Left lobe of liver (tissue), 2 donors: ENCODE measurements around the gene NFATC4. TPM values are rescaled to one million over a fixed set of nuclear protein-coding genes. Genes with fewer than 3 reads are reported as not detected.
"Not testable (repeated sequence)": the region's sequence is repeated elsewhere in the genome, so short reads cannot be mapped to it uniquely, and the experiment has no call there.

Experiments used
- ATAC-seq: fragments of 200-7000 bp; cut with Tn5 transposase; one replicate; pipeline ENCODE4 v1.9.1; 2020; ENCODE audit warnings: mild to moderate bottlenecking, moderate library complexity
- DNase-seq: peaks from one replicate; pipeline ENCODE4 v3.0.0-alpha.2; 2020; ENCODE audit warnings: low spot score
- total RNA-seq: library from RNA; stranded (reverse); gene quantifications from one replicate; pipeline ENCODE4 v1.2.1, GENCODE V29; 2021
- donor health status: DM: no; HTN: no; CAD: no; lungs with moderate emphysema.
- donor health status: DM: no; HTN: yes; CAD: no.

Gene NFATC4
- total RNA-seq, 1 donor from 2014 or later = 1.4 TPM

DNA sequence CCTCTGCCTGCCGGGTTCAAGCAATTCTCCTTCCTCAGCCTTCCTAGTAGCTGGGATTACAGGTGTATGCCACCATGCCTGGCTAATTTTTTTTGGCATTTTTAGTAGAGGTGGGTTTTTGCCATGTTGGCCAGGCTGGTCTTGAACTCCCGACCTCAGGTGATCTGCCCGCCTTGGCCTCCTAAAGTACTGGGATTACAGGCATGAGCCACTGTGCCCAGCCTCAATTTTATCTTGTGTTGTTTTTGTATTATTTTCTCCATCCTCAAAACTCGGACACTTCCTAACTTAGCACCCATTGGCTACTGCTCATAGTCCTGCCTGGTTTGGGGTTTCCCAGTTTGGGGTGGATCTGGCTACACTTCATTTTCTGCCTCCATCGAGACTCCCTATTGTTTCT lies 19.6 kb downstream of the NFATC4 start:
- not testable (repeated sequence) for ATAC-seq, DNase-seq

DNA sequence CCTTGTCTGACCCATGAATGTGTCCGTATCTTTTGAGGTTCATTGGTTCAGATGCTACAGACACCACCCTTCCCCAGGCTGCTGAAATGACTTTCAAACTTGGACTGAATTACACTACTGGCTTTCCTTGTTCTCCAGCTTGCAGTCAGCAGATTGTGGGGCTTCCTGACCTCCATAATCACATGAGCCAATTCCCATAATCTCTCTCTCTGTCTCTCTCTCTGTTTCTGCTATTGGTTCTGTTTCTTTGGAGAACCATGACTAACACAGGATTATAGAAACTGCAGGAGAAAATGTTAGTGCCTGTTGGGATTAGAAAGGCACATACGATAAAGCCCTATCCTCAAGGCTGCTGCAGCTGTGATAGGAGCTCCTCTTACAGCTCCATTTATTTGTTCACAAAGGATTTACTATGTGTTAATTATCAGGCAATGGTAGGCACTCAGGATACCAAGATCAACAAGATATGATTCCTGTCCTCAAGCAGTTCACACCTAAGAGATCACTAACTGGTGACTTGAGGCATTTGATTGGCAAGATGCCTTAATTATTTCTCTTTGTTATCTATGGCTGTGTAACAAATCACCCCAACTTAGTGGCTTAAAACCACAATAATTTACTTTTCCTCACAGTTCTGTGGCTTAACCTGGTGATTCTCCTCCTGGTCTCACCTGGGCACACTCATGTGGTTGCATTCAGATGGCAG lies 20.6 kb downstream of the NFATC4 start:
- ATAC-seq = no peak
- no peak for DNase-seq

DNA sequence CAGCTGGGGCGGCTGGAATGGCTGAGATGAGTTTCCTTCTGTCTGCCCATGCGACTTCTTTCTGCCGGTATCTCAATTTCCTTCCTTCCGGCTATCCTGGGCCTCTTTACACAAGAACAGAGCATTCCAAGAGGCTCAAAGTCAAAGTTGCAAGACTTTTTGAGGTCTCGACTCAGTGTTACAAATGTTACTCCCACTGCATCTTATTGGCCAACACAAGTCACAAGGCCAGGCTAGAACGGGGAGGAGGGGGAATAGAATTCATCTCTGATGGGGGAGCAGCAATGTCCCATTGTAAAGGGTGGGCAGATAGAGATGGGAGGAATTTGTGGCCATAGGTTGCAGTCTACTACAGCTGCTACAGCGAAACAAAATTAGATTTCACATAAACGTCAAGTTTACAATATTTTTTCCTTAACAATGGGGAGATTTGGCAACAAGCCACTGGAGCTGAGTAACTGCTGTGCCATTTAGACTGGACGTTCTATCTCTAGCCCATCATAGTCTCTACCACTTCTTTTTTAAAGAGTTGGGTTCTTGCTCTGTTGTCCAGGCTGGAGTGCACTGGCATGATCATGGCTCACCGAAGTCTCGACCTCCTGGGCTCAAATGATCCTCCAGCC lies 21.4 kb downstream of the NFATC4 start:
- DNase-seq (no peak), ATAC-seq (peak; percentile 7)

DNA sequence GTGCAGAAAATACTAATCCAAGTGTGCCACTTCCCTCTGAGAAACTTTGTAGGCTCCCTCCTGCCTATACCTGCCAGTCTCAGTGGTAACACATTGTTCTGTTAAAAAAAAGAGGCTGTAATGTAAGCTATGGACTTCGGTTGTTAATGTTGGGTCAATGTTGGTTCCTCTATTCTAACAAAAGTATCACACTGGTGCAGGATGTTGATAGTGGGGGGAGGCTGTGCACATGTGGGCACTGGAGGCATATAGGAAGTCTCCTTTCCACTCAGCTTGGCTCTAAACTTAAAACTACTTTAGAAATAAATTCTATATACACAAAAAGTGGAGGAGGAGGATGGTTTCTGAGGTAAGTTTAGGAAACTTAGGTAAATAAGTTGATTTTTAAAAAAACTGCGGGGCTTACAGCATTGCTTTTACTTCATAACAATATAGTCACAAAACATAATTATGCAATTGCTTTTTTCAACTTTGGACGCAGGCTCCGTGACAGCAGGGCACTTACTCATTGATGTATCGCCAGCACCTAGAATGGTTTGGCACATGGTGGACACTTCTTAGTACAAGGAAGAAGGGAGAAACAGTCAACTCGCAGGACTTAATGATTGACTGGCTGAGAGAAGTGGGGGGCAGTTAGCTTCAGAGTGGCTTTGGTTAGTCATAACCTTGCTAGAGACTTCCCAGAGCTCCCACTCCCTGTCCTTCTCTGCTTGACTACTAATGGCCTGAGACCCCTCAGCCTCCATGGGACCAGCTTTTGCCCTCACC lies 22.9 kb downstream of the NFATC4 start:
- ATAC-seq (no peak), DNase-seq (no peak)

DNA sequence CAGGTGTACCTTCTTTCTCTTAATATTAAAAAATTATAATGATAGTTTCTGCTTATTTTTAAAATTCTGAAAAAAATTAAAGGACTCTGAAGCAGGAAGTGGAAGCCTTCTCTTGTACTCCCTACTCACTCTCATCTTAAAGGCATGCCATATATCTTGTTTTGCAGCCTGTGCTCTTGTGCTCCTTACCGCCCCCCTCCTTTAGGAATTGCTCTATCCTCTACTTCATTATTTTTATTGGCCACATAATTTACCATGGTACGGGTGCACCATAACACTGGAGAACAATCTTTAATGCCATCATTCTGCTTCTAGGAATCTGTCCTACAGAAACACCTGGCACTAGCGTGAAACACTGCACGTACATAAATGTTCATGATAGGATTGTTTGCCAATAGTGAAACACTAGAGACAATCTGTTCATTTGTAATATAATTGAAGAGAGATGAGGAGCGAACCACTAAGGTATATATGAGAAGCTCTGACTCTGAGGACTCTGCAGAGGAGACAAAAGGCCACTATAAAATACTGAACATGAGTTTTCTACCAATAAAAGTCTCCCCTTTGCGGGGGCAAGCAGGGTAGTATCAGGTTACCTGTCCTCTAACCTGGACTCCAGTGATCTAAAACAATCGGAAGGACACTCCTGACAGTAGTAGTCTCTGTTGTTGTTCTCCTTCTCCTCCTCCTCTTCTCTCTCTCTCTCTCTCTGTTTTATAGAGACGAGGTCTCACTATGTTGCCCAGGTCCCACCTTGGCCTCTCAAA lies 24.5 kb downstream of the NFATC4 start:
- DNase-seq (no peak), ATAC-seq (no peak)

DNA sequence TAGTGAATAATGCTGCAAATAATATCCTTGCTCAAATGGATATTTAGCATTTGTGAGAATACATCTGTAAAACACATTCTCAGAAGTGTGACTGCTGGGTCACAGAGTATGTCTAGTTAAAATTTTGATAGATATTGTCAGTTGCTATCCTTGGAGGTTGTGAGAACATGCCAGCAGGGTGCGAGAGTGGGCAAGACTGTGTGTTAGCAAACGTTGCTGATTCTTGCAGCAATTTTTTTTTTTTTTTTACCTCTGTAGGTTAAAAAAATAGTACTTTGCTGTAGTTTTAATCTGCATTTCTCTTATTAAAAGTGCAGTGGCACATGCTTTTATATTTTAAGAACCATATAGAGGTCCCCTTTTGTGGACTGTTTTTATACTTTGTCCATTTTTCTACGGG lies 26.3 kb downstream of the NFATC4 start:
- ATAC-seq (no peak), DNase-seq (no peak)

DNA sequence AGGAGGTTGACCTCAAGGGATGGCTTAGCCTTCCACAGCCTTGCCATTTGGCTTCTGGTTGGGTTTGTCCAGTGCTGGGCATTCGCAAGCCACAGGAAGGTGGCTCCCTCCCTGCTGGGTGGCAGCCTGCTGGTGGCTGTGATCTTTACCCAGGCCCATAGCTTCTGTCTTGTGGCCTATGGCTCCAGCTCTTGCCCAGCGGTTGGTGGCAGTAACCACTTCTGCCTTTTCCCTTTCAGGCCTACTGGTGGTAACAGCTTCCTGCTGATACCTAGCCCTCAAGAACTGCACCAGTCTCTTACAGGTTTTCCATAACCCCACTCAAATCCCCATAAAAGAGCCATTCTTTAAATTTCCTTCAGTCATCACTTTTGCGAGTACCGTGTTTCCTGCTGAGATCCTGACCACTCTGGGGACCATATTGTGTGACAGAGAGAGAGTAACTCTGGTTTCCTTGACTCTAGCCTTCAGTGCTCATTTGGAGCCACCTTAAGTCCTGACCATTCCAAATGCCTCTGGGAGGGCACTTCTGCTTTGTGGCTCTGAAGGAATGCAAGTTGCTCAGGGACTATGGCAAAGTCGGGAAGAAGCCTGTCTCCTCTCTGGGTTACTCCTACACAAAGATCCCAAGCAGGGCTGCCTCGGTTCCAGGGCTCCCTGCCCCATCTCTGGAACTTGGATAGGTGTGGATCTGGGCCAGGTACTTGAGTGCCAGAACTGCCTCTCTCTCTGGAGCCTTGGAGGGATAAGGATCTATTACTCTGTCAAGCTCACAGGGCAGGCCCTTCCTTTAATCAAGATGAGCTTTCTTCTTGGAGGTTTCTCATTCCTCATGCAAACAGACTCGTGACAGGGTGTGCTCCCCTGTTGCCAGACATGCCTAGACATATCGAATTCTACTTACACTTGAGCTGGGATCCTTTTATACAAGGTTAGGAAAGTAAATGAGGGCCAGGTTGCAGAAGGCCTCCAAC lies 27.9 kb downstream of the NFATC4 start:
- ATAC-seq (no peak), DNase-seq (no peak)

DNA sequence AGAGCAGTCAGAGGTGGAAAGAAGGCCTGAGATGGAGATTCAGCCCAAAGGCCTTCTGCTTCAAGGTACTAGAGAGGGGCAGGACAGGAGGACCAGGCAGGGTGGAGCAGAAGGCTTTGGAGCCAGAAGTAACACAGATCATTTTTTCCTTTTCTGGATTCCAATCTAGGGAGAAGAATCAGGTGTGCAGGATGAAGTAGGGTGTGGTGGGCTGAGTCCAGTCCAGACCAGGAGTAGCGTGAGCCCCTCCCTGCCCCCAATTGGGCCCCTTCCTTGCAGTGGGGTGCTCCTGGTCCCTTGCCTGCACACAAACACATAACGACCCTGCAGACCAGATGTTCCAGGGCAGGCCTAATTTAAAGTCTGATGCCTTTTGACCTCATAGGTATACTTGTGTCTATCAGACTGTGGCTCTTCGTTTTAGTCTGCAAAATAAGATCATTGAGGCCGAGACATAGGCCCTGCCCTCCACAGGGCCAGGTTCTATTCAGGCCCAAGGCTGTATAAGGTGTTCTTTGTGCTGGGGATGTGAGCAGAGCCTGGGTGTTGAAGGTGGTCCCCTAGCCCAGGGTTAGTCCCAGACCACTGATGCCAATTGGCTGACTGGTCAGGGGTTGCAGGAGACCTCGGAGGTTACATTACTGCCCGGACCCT lies 29.8 kb downstream of the NFATC4 start:
- DNase-seq (no peak), ATAC-seq (no peak)

DNA sequence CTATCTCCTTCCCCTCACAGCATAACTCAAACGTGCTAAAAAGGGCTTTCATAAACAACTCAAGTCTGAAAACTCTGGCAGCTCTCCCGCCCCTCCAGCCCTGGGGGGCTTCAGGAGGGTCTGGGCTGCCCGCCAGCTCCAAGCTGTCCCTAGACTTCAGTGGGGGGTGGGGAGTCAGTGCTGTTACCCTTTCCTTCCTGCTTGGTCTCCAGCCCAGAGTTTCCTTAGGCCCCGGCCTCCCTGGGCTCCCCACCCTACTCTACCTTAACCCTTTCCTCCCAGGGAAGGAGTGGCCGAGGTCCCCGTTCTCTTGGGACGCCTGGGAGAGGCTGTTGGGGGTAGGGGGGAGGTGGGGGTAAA lies 30.3 kb downstream of the NFATC4 start:
- DNase-seq (no peak), ATAC-seq (peak; percentile 30)

DNA sequence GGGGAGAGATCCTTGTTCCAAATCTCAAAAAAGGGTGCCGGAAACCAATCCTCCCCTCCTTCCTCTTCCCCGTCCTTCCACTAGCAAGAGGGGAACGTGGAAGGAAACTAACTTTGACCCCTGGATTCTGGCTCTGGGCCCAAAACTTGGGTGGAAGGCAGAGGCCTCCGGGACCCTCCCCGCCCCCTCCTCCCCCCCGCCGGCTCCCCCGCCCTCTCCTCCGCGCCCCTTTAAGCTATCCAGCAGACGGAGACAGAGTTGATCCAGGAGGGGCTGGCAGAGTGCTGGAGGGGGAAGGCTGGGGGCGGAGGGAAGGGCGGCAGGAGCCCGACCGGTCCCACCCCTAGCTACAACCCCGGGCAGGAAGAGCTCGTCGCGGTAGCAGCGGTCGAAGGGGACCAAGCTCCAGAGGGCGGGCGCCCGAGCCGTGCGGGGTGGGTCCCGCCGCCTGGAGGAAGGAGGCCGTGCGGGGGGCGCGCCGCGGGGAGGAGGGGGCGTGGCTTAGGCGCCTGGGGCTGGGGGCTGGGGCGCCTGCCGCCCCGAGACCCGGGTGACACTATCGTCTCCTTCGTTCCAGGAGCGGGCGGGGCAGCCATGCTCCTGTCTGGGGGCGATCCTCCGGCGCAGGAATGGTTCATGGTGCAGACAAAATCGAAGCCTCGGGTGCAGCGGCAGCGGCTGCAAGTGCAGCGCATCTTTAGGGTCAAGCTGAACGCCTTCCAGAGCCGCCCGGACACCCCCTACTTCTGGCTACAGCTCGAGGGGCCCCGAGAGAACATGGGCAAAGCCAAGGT lies 30.9 kb downstream of the NFATC4 start, which contains the start of gene NYNRIN:
NYNRIN (plus strand) TSS at position 351 of the 794 bp plus-strand sequence; CDS start at position 595, 244 bp downstream.
- ATAC-seq (peak; percentile 77), DNase-seq (peak; percentile 55)

DNA sequence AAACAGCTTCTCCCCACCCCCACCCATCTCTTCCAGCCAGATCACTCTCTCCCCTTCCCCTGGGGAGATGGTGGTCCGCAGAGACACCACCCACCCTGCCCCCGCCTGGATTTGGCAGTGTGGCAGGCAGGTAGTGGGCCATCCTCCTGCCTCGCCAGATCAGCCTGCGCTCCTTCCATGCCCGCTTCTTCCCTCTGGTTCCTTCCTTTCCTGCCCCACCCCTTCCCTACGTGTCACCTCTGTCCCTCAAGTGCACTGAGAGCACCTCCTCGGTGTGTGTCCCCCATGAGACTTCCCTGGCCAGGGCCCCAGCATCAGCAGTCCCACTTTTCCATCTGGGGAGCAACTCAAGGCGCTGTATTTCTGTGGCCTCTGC lies 31.5 kb downstream of the NFATC4 start:
- ATAC-seq (peak; percentile 27), DNase-seq (no peak)

DNA sequence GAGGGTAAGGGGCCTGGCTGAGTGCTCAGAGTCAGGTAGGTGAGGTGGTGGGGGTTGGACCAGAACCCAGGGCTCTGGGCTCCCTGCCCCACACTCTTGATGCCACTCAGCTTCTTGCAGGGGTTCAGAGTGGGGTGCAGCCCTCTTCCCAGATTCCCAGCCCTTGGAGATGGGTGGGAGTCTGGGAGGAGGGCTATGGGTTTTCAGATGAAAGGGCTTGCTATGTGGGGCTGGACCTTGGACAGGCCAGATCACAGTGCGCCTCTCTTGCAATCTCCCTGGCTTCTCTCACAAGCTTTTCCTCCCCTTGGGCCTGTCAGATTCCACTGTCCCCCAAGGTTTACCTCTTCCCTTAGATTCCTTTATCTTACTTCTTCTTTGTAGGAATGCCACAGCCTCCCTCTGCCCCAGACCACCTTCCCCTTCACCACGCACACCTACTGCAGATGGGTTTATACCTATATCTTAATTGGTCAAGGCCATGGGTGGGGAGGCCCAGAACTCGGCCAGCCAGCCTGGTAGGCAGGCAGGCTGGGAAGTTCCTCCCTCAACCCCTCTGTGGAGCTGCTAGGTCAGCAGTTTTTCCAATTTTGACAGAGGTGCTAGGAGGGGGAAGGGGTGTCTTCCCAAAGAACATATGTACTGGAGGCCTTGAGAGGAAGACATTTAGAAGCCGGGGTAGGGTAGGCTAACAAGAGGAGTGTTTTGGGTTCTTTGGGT lies 32.2 kb downstream of the NFATC4 start:
- DNase-seq = no peak
- ATAC-seq = peak; percentile 28

DNA sequence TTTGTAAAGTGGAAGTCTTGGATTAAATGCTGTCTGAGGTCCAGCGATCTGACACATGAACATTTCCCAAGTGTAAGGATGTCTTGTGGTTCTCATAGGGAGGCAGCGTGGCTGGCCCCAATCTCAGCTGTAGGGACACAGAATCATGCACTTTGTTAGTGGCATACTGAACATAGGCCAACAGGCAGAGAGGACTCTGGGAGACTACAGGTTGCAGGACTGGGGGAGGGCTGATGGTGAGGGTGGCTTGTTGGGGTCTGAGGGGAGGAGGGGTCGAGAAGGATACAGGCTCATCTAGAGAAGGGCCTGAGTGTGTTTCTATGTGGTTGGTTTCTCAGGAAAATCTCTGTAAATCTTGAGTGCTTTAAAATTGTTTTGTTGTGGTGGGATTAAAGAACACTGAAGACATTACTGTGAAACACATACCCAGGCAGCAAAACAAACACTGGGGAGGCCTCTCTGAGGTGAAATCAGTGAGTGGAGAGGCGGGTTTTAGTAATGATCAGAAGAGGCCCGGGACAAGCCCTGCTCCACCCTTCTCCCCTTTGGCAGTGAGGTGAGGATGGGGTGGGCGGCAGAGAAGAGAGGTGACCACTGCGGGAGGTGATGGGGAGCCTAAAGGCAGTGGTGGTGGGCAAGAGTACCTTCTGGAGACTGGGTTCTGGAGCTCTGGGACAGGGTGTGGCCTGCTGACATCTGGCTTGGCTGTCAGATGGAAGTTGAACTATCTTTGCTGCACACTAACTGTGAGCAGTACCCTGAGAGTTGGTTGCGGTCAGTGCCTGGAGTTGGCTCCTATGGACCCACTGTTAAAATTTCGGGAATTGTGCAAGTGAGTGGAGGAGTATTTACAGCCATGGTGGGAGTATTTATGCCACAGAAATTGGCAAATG lies 34.1 kb downstream of the NFATC4 start:
- ATAC-seq (no peak), DNase-seq (no peak)

DNA sequence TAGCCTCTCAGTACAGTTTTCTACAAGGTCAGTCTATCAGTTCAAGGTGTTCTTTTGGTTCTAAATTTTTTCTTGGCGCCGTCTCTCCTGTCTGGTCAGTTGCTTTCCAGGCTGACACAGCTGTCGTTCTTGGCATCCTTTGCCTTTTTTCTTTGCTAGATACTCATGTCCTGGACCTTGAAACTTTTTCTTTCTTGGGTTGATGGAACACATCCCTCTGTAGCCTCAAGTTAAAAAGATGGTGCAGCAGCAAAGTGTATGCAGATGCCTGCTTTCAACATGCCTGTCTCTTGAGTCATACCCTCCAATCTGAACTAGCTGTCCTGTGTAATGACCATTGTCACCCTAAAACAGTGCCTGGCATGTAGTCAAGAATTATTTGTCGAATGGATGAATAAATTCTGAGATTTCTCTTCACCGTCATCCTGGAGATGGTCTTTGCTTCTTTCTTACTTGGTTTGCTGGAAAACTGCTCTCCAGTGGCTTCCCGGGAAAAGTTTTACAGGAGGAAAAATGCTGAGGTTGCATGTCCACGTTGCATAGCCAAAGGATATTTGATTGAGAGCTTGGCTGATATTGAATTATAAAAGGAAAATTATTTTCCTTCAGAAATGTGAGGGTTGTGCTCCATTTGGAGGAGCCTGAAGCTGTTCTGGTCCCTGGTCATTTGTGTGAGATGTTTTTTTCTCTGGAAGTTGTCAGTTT lies 35.5 kb downstream of the NFATC4 start:
- no peak for ATAC-seq
- DNase-seq = no peak

DNA sequence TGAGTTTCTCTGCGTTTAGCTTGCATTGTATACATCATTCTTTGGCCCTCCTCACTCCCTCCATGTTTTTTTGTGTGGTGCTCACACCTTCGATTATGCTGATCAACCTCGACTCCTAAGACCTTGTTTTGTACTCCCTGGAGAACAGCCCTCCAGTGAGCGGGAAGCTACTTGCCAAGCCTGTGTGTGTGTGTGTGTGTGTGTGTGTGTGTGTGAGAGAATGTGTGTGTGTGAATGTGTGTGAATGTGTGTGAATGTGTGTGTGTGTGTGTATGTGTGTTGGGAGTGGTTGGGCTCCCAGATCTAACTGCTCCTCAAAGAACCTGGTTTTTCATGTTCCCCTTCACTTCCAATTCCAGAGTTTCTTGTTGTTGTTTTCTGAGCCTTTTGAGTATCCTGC lies 36.8 kb downstream of the NFATC4 start:
- DNase-seq (no peak), ATAC-seq (no peak)

DNA sequence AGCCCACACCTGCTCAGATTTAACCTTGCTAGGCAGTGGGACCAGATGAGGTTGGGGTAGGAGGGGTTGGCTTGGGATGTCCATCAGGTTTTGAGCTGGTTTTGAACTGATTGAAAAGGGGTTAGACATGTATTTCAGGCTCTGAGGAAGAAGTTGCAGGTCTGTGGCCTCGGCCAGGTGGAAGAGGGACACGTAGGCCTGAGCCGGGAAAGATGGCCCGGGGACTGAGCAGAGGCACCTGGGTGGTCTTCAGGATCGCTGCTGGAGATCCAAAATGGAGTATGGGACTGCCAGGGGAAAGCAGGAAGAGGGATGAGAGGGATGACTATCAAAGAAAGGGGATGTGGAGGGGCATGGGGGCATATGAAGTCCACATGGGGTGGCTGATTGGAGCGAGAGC lies 38.4 kb downstream of the NFATC4 start:
- no peak for ATAC-seq
- no peak for DNase-seq
